Measurements from ENCODE around the gene GDPD1. TPM values are rescaled to one million over a fixed set of nuclear protein-coding genes. Genes with fewer than 3 reads are reported as not detected.
A peak's percentile ranks its signal among the peaks of the same experiment; 100 is the strongest.

Gene GDPD1
- 1 to 10 TPM in 2 of 3 donors, under 1 TPM in 1; 0.96 to 5.9 (median 4.8) TPM for total RNA-seq

DNA sequence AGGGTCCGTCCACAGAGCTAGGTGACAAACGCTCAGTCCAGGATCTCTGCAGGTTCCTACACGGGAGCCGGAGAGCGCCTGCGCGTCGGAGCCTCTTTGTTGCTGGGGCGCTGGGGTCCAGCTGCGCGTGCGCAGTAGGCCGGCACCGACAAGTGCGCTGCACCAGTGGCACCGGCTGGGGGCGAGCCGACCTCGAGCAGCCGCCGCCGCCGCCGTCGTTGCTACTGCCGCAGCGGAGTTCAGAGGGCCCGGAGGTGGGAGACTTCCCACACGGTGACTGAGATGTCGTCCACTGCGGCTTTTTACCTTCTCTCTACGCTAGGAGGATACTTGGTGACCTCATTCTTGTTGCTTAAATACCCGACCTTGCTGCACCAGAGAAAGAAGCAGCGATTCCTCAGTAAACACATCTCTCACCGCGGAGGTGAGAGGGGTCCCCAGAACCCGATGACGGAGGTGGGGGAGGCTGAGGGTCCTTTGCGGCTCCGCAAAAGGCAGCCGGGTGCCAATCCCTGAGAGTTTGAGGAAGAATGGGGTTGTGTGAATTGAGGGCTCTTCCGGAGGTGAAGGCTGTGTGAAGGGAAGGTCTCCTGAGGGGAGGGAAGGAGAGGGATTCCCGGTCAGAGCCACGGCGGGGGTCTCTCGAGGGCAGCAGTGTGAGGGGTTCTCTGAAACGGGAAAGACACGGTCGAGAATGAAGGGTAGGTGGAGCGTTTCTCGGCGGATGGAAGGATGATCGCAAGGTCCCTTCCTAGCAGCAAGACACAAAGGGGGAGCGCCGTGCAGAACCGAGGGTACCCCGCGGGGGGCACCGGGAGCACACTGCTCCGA, at the start of gene GDPD1:
Gene GDPD1, plus strand, starts transcription at position 184 of the 831 bp plus-strand sequence. Its CDS starts 99 bp downstream, at position 283.
- Histone ChIP-seq H3K4me3 (peak within 1 kb of the TSS; percentile 64 to 92 (median 84)), H3K27me3 (no peaks in the 10 kb centered on the region), H3K27ac (peak within 1 kb of the TSS; percentile 86 to 91), H3K9me3 (no peaks in the 10 kb centered on the region), H3K4me1 (no peaks in the 10 kb centered on the region), H3K36me3 (no peaks in the 10 kb centered on the region)
- DNase-seq (ENCODE audit: low spot score in 2 of 2): peak; percentile 89 to 95
- TF ChIP-seq POLR2AphosphoS5 (IDR thresholded peaks at IDR 0.05) (peak in 1 of 3 donors; percentile 26), POLR2A (IDR thresholded peaks at IDR 0.05) (no peak)
- TF ChIP-seq, protein P1, sequence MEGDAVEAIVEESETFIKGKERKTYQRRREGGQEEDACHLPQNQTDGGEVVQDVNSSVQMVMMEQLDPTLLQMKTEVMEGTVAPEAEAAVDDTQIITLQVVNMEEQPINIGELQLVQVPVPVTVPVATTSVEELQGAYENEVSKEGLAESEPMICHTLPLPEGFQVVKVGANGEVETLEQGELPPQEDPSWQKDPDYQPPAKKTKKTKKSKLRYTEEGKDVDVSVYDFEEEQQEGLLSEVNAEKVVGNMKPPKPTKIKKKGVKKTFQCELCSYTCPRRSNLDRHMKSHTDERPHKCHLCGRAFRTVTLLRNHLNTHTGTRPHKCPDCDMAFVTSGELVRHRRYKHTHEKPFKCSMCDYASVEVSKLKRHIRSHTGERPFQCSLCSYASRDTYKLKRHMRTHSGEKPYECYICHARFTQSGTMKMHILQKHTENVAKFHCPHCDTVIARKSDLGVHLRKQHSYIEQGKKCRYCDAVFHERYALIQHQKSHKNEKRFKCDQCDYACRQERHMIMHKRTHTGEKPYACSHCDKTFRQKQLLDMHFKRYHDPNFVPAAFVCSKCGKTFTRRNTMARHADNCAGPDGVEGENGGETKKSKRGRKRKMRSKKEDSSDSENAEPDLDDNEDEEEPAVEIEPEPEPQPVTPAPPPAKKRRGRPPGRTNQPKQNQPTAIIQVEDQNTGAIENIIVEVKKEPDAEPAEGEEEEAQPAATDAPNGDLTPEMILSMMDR (IDR thresholded peaks at IDR 0.05): peak; percentile 46 to 76 (median 59)
- intact Hi-C loops (cut with DNase I; ENCODE audit: low total_unique reads): no loop called here

DNA sequence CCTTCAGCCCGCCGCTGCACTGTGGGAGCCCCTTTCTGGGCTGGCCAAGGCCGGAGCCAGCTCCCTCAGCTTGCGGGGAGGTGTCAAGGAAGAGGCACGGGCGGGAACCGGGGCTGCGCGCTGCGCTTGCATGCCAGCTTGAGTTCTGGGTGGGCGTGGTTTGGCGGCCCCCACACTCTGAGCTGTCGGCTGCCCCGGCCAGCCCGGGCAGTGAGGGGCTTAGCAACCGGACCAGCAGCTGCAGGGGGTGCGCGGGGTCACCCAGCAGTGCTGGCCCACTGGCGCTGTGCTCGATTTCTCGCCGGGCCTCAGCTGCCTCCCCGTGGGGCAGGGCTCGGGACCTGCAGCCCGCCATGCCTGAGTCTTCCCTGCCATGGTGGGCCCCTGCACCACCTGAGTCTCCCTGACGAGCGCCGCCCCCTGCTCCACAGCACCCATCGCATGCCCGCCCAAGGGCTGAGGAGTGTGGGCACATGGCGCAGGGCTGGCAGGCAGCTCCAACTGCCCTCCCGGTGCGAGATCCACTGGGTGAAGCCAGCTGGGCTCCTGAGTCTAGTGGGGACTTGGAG, 47.8 kb upstream of the GDPD1 start:
- no peak overlapping the region for H3K4me3 ChIP-seq
- no peak for DNase-seq (ENCODE audit: low spot score in 2 of 2)
- H3K27ac ChIP-seq: no peak overlapping the region
- H3K9me3 ChIP-seq: no peaks in the 10 kb centered on the region
- H3K36me3 ChIP-seq: no peaks in the 10 kb centered on the region
- intact Hi-C loops (cut with DNase I; ENCODE audit: low total_unique reads): no loop called here
- H3K27me3 ChIP-seq: no peaks in the 10 kb centered on the region
- H3K4me1 ChIP-seq: no peaks in the 10 kb centered on the region
- TF ChIP-seq POLR2A (IDR thresholded peaks at IDR 0.05) (no peak), POLR2AphosphoS5 (IDR thresholded peaks at IDR 0.05) (no peak)
- TF ChIP-seq, protein P1 (IDR thresholded peaks at IDR 0.05): no peak

DNA sequence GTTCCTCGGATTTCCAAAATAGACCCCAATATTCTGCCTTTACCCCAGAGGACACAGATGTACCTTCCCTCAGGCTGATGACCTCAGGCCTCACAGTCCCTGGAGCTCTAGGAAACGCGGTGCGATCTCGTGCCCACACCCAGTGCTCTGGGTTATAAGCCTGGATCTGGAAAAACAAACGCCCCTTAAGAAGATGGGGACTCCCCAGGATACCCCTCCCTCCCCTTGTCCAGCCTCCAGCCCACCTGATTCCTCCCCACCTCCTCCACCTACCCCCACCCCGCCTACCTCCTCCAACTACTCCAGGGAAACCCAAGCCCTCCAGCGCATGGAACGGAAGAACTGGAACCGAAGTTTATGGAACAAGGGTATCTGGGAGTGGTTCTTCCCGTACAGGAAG, 45.6 kb upstream of the GDPD1 start:
- H3K9me3 ChIP-seq: no peaks in the 10 kb centered on the region
- H3K4me3 ChIP-seq: no peak overlapping the region
- TF ChIP-seq, protein P1 (IDR thresholded peaks at IDR 0.05): no peak
- TF ChIP-seq POLR2A (IDR thresholded peaks at IDR 0.05) (no peak), POLR2AphosphoS5 (IDR thresholded peaks at IDR 0.05) (no peak)
- no peak overlapping the region for H3K27ac ChIP-seq
- no peak for DNase-seq (ENCODE audit: low spot score in 2 of 2)
- H3K27me3 ChIP-seq: no peaks in the 10 kb centered on the region
- intact Hi-C loops (cut with DNase I; ENCODE audit: low total_unique reads): no loop called here
- H3K4me1 ChIP-seq: no peaks in the 10 kb centered on the region
- H3K36me3 ChIP-seq: no peaks in the 10 kb centered on the region

DNA sequence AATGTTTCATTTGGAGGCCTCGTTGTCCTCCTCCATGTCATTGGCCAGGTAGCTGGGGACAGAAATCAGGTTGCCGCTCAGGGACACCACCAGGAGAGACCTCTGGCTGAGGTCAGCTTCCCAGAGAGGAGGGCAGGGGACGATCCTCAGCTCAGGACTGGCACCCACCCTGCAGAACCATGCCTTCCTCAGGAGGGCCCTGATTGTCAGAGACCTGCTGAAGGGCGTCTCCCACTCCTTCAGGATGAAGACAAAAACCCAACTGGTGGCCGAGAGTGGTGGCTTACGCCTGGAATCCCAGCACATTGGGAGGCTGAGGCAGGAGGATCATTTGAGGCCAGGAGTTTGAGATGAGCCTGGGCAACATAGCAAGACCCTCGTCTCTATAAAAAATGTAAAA, 45.2 kb upstream of the GDPD1 start:
- no peak overlapping the region for H3K27ac ChIP-seq
- no peak overlapping the region for H3K4me3 ChIP-seq
- H3K4me1 ChIP-seq: no peaks in the 10 kb centered on the region
- no peak for DNase-seq (ENCODE audit: low spot score in 2 of 2)
- H3K9me3 ChIP-seq: no peaks in the 10 kb centered on the region
- no peak for TF ChIP-seq POLR2AphosphoS5 (IDR thresholded peaks at IDR 0.05)
- TF ChIP-seq, protein P1 (IDR thresholded peaks at IDR 0.05): no peak
- no peak for TF ChIP-seq POLR2A (IDR thresholded peaks at IDR 0.05)
- intact Hi-C loops (cut with DNase I; ENCODE audit: low total_unique reads): no loop called here
- H3K27me3 ChIP-seq: no peaks in the 10 kb centered on the region
- H3K36me3 ChIP-seq: no peaks in the 10 kb centered on the region

Data from breast epithelium (tissue), 4 donors.